Measurements from ENCODE around the gene AQP2. TPM values are rescaled to one million over a fixed set of nuclear protein-coding genes. Genes with fewer than 3 reads are reported as not detected.

AQP2 gene
- total RNA-seq, 1 donor from 2014 or later: not detected

DNA sequence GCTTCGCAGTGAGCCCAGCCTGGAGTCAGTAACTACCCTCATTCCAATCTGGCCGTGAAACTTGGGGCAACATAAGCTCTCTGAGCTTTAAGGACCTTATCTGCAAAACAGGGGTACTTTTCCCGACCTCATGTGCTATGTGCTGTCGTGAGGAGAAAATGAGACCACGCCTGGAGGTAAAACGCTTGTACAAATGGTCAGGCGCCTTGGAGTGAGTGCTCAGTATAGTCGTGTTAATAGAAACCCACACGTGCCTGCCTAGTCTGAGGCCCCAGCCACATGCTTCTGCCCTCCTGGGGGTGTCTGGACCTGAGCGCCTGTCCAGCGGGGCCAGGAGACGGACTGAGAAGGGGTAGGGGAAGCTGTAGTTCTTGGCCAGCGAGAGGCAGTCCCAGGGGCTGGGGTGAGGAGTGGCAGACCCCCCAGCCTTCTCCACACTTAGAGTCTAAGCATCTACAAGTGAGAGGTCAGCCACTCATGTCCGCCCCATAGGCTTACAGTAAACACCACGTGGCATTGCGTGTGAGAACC lies 16.0 kb downstream of the AQP2 start:
- no peak for DNase-seq (ENCODE audit: low read depth)
- Histone ChIP-seq H3K4me3 (ENCODE audit: low read depth, low read length) (no peak overlapping the region), H3K27me3 (ENCODE audit: control insufficient read depth, insufficient read depth, low read length) (peaks cover 5% of the 10 kb centered on the region), H3K36me3 (ENCODE audit: control insufficient read depth, insufficient read depth, low read length) (no peaks in the 10 kb centered on the region)
- TF ChIP-seq CTCF (IDR thresholded peaks at IDR 0.05; ENCODE audit: insufficient read depth, low read length, severe bottlenecking): no peak
- peak; percentile 73 for FAIRE-seq

DNA sequence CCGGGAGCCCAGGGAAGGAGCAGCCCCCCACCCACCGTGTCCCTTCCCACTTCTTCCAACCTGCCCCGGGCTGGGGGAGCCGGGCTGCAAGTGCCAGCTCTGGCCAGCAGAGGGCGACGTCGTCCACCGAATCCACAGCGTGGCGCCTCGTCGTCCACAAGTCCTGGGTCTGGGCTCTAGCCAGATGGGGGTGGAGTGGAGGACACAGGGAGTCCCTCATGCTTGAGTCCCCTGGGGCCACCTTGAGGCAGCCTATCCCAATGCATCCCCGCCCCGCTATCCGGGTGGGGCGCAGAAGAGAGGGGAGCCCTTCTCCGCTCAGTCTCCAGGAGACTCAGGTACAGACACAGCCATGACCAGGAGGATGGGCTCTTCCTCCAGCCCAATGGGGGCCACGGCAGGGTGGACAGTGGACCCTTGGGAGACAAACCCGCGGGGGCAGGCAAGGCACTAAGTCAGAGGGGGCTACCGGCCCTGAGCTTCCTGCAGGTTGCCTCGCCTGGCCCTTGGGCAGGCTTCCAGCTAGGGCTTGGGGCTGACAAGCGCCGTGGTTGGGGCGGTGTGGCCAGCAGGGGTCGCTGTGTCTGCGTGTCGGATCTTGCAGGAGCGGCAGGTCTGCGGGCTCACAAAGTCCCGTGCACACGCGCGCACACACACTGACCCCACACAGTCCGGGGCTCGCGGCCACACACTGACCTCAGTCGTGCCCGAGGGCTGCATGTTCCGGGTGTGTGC lies 16.7 kb downstream of the AQP2 start:
- DNase-seq (ENCODE audit: low read depth) (peak; percentile 60), FAIRE-seq (no peak)
- H3K27me3 ChIP-seq (ENCODE audit: control insufficient read depth, insufficient read depth, low read length): peaks cover 5% of the 10 kb centered on the region
- peak overlapping the region; percentile 35 for H3K4me3 ChIP-seq (ENCODE audit: low read depth, low read length)
- no peaks in the 10 kb centered on the region for H3K36me3 ChIP-seq (ENCODE audit: control insufficient read depth, insufficient read depth, low read length)
- peak; percentile 97 for TF ChIP-seq CTCF (IDR thresholded peaks at IDR 0.05; ENCODE audit: insufficient read depth, low read length, severe bottlenecking)

GRCh38 chr12:49967777-49968250 lies 17.3 kb downstream of the AQP2 start:
- FAIRE-seq (peak; percentile 73), DNase-seq (ENCODE audit: low read depth) (no peak)
- Histone ChIP-seq H3K27me3 (ENCODE audit: control insufficient read depth, insufficient read depth, low read length) (peaks cover 5% of the 10 kb centered on the region), H3K4me3 (ENCODE audit: low read depth, low read length) (no peak overlapping the region), H3K36me3 (ENCODE audit: control insufficient read depth, insufficient read depth, low read length) (no peaks in the 10 kb centered on the region)
- no peak for TF ChIP-seq CTCF (IDR thresholded peaks at IDR 0.05; ENCODE audit: insufficient read depth, low read length, severe bottlenecking)

- no peak for FAIRE-seq
Measured at GRCh38 chr12:49968471-49968870, 17.9 kb downstream of the AQP2 start.

DNA sequence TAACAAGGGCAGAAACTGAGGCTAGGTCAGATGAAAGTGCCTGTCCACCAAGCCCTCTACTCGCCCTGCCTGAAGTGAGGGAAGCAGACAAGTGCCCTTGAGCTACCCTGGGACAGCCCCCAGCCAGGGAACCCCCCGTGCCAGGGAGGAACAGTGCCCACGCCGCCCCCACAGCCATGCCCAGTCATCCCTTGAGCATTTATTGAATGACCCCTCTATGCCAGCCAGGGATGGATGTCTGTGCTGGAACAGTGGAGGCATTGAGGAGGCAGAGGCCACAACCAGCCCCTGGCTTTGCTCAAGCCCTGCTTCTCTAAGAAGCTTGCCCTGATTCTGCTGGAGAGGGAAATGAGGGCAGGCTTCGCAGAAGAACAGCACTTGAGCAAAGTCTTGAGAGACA lies 18.5 kb downstream of the AQP2 start:
- no peak for FAIRE-seq
- TF ChIP-seq CTCF (IDR thresholded peaks at IDR 0.05; ENCODE audit: insufficient read depth, low read length, severe bottlenecking): no peak
- no peak overlapping the region for H3K4me3 ChIP-seq (ENCODE audit: low read depth, low read length)
- DNase-seq (ENCODE audit: low read depth): no peak
- peaks cover 2% of the 10 kb centered on the region for H3K27me3 ChIP-seq (ENCODE audit: control insufficient read depth, insufficient read depth, low read length)
- no peaks in the 10 kb centered on the region for H3K36me3 ChIP-seq (ENCODE audit: control insufficient read depth, insufficient read depth, low read length)

More at GRCh38 chr12:49968471-49968870, 17.9 kb downstream of the AQP2 start:
- Histone ChIP-seq H3K4me3 (ENCODE audit: low read depth, low read length) (no peak overlapping the region), H3K36me3 (ENCODE audit: control insufficient read depth, insufficient read depth, low read length) (no peaks in the 10 kb centered on the region), H3K27me3 (ENCODE audit: control insufficient read depth, insufficient read depth, low read length) (peaks cover 5% of the 10 kb centered on the region)
- TF ChIP-seq CTCF (IDR thresholded peaks at IDR 0.05; ENCODE audit: insufficient read depth, low read length, severe bottlenecking): no peak
- no peak for DNase-seq (ENCODE audit: low read depth)

Measured in bronchial epithelial cell (primary cell).